Esophagus squamous epithelium (tissue), 5 donors: ENCODE results near the gene ATG3. TPM values are rescaled to one million over a fixed set of nuclear protein-coding genes. Genes with fewer than 3 reads are reported as not detected.

Experiments
- DNase-seq: peaks from one replicate; lab custom pipeline; 2025; lab: John Stamatoyannopoulos, UW
- H3K27ac ChIP-seq, 4 donors: fragments of 200-600 bp; sonication (generic); one replicate each; pipeline ENCODE4 v1.5.1; 2016 to 2019; ENCODE audit warnings: mild to moderate bottlenecking in 1 of 4
- H3K27me3 ChIP-seq, 4 donors: fragments of 200-600 bp; sonication (generic); 1 replicate in 3 of 4; 2 replicates in 1 of 4; pipeline versions ENCODE4 v1.5.1 to v1.6.0; 2017 to 2021; ENCODE audit warnings: antibody characterized with exemption in 1 of 4
- H3K36me3 ChIP-seq, 3 donors: fragments of 200-600 bp; sonication (generic); one replicate each; pipeline ENCODE4 v1.5.1; 2016 to 2019
- H3K4me1 ChIP-seq, 3 donors: fragments of 200-600 bp; sonication (generic); one replicate each; pipeline ENCODE4 v1.5.1; 2017 to 2019
- H3K4me3 ChIP-seq, 4 donors: fragments of 200-600 bp; sonication (generic); 1 replicate in 3 of 4; 2 replicates in 1 of 4; pipeline ENCODE4 v1.5.1; 2016 to 2019; ENCODE audit warnings: mild to moderate bottlenecking in 2 of 4, moderate library complexity in 1 of 4
- H3K9me3 ChIP-seq, 3 donors: fragments of 200-600 bp; sonication (generic); one replicate each; pipeline ENCODE4 v1.5.1; 2016 to 2019
- CTCF ChIP-seq, 6 experiments: fragments of 450-650 bp in 4 of 6; fragments of 200-600 bp in 2 of 6; sonication (generic) in 2 of 6; IDR thresholded peaks; one replicate each; pipeline ENCODE4 v1.5.1; 2016 to 2019; ENCODE audit warnings: antibody characterized with exemption in 6 of 6, mild to moderate bottlenecking in 4 of 6, moderate library complexity in 4 of 6
- POLR2A ChIP-seq, 4 donors: fragments of 450-650 bp; IDR thresholded peaks; one replicate each; pipeline ENCODE4 v1.6.1; 2017; ENCODE audit warnings: antibody characterized with exemption in 4 of 4, mild to moderate bottlenecking in 4 of 4, moderate library complexity in 3 of 4
- WGBS, 2 donors: methylation state at CpG; one replicate each; pipeline ENCODE4 v1.1.5; 2018; 5-methylcytosine and 5-hydroxymethylcytosine counted together
- intact Hi-C: fragments of 100-400 bp; cut with DNase I; formaldehyde crosslinking; loops from one replicate; pipeline ENCODE4 v1.15.0; 2022
- total RNA-seq, 4 donors: library from RNA; depleted of rRNA; stranded (reverse); fragments of >200 nt; gene quantifications; one replicate each; pipeline ENCODE4 v1.1.0, GENCODE V29; 2016
- donor health status: DM: yes; HTN: yes; CAD: no.

ATG3 gene
- total RNA-seq, 4 donors from 2014 or later: 48.3 to 58.6 (median 51.3) TPM

DNA sequence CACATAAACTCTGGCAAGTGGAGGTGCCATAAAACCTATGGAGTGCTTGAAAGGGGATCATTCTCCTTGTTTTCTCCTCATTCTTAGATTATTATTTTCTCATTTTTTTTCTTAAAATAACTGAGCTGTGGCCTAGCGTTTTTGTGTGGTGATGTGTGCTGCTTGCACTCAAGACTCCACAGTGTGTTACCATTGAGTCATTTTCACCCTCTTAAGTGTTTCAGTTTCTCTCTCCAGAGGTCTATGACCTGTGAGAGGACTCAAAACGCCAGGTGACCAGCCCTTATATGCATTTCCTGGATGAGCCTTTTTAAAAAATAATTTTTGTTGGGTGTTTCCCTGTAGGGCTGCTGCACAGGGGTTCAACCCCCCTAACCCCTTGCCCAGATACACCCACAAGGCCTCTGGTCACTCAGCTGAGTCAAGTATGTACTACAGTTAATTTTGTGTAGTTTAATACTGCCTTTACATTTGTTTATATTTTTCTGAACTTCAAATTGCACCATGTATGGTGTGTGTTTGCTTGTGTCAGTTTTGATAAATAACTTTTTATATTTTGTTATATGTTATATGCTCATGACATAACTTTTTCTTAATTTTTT, 47.1 kb downstream of the ATG3 start:
- Histone ChIP-seq H3K36me3 (no peaks in the 10 kb centered on the region), H3K27ac (no peak overlapping the region), H3K27me3 (no peaks in the 10 kb centered on the region), H3K4me3 (no peak overlapping the region), H3K4me1 (no peaks in the 10 kb centered on the region), H3K9me3 (no peaks in the 10 kb centered on the region)
- WGBS, 2 donors: 58% methylated on average over 2 of the region's 2 CpGs
- no peak for DNase-seq
- TF ChIP-seq CTCF (IDR thresholded peaks at IDR 0.05) (no peak), POLR2A (IDR thresholded peaks at IDR 0.05) (no peak)
- intact Hi-C loops: no loop called here

- TF ChIP-seq POLR2A (IDR thresholded peaks at IDR 0.05) (no peak), CTCF (IDR thresholded peaks at IDR 0.05) (no peak)
- DNase-seq: no peak
- Histone ChIP-seq H3K36me3 (no peaks in the 10 kb centered on the region), H3K4me3 (no peak overlapping the region), H3K9me3 (no peaks in the 10 kb centered on the region), H3K4me1 (no peaks in the 10 kb centered on the region), H3K27me3 (no peaks in the 10 kb centered on the region), H3K27ac (no peak overlapping the region)
- intact Hi-C loops: no loop called here
Measured at GRCh38 chr3:112512320-112512719, 49.4 kb downstream of the ATG3 start.

GRCh38 chr3:112508860-112509259, 52.9 kb downstream of the ATG3 start:
- H3K4me3 ChIP-seq: no peak overlapping the region
- H3K9me3 ChIP-seq: no peaks in the 10 kb centered on the region
- no peak overlapping the region for H3K27ac ChIP-seq
- no peak for TF ChIP-seq CTCF (IDR thresholded peaks at IDR 0.05)
- no peak for TF ChIP-seq POLR2A (IDR thresholded peaks at IDR 0.05)
- intact Hi-C loops: no loop called here
- no peak for DNase-seq
- no peaks in the 10 kb centered on the region for H3K4me1 ChIP-seq
- H3K27me3 ChIP-seq: no peaks in the 10 kb centered on the region
- H3K36me3 ChIP-seq: no peaks in the 10 kb centered on the region

GRCh38 chr3:112508261-112508660, 53.5 kb downstream of the ATG3 start:
- Histone ChIP-seq H3K4me3 (no peak overlapping the region), H3K36me3 (no peaks in the 10 kb centered on the region), H3K9me3 (no peaks in the 10 kb centered on the region), H3K4me1 (no peaks in the 10 kb centered on the region), H3K27me3 (no peaks in the 10 kb centered on the region), H3K27ac (no peak overlapping the region)
- intact Hi-C loops: no loop called here
- 61 to 84% methylated on average over 2 of the region's 2 CpGs for WGBS, 2 donors
- DNase-seq: no peak
- no peak for TF ChIP-seq CTCF (IDR thresholded peaks at IDR 0.05)
- TF ChIP-seq POLR2A (IDR thresholded peaks at IDR 0.05): no peak

DNA sequence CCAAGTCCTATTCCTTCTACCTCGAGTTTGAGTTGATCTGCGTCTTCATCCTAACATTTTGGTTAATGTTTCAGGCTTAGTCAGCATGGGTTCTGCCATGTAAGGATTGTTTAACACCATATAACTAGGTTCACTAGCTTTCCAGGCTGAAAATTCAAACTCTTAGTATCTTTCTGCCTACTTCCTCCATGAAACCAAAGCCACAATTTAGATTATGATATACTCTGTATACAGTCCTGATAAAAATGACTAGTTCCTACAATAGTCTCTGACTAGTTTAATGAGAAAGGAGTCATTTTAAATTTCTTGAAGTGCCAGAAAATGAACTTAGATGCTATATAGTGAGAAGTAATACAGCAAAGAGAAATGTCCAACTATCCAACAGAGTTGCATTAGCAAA, 55.9 kb downstream of the ATG3 start:
- Histone ChIP-seq H3K9me3 (no peaks in the 10 kb centered on the region), H3K36me3 (no peaks in the 10 kb centered on the region)
- DNase-seq: no peak

More for the DNA sequence above, 55.9 kb downstream of the ATG3 start:
- no peak overlapping the region for H3K4me3 ChIP-seq
- TF ChIP-seq POLR2A (IDR thresholded peaks at IDR 0.05): no peak
- TF ChIP-seq CTCF (IDR thresholded peaks at IDR 0.05): no peak
- 14 to 38% methylated on average over 2 of the region's 2 CpGs for WGBS, 2 donors
- H3K4me1 ChIP-seq: no peaks in the 10 kb centered on the region
- H3K27ac ChIP-seq: no peak overlapping the region
- H3K27me3 ChIP-seq: no peaks in the 10 kb centered on the region
- intact Hi-C loops: no loop called here
